H9 (cell line): Measurements from ENCODE around the gene CEP112. TPM values are rescaled to one million over a fixed set of nuclear protein-coding genes. Genes with fewer than 3 reads are reported as not detected.

Experiments used
- DNase-seq: peaks from one replicate; pipeline ENCODE4 v3.0.0-alpha.2; 2017
- H2AFZ ChIP-seq: one replicate; pipeline ENCODE4 v1.6.1; 2013; ENCODE audit warnings: mild to moderate bottlenecking, low read length, control low read depth, moderate library complexity
- H2AK5ac ChIP-seq: 2 replicates; pipeline ENCODE4 v1.6.1; 2013; ENCODE audit warnings: low read length, control low read depth, mixed read lengths; ENCODE audit not compliant: insufficient read length
- H2BK120ac ChIP-seq: one replicate; pipeline ENCODE4 v1.6.1; 2013; ENCODE audit warnings: low read depth, mild to moderate bottlenecking, low read length, control low read depth, inconsistent platforms; ENCODE audit not compliant: poor library complexity, severe bottlenecking
- H2BK12ac ChIP-seq: 2 replicates; pipeline ENCODE4 v1.6.1; 2013; ENCODE audit warnings: low read length, control low read depth, mixed read lengths, low read depth; ENCODE audit not compliant: insufficient read length
- H2BK15ac ChIP-seq: 2 replicates; pipeline ENCODE4 v1.6.1; 2013; ENCODE audit warnings: low read depth, low read length, control low read depth
- H2BK20ac ChIP-seq: one replicate; pipeline ENCODE4 v1.6.1; 2013; ENCODE audit warnings: low read depth, mild to moderate bottlenecking, low read length, control low read depth, inconsistent platforms; ENCODE audit not compliant: poor library complexity, severe bottlenecking
- H2BK5ac ChIP-seq: 2 replicates; pipeline ENCODE4 v1.6.1; 2013; ENCODE audit warnings: low read length, control low read depth, mixed read lengths; ENCODE audit not compliant: insufficient read length
- H3K14ac ChIP-seq: 2 replicates; pipeline ENCODE4 v1.6.1; 2013; ENCODE audit warnings: low read length, control low read depth; ENCODE audit not compliant: insufficient read depth
- H3K18ac ChIP-seq: 2 replicates; pipeline ENCODE4 v1.6.1; 2013; ENCODE audit warnings: low read depth, mild to moderate bottlenecking, mixed read lengths, low read length, control low read depth; ENCODE audit not compliant: insufficient read length
- H3K23ac ChIP-seq: 2 replicates; pipeline ENCODE4 v1.6.1; 2013; ENCODE audit warnings: low read length, control low read depth, mixed read lengths, low read depth; ENCODE audit not compliant: insufficient read length
- H3K23me2 ChIP-seq: 2 replicates; pipeline ENCODE4 v1.6.1; 2013; ENCODE audit warnings: low read depth, mild to moderate bottlenecking, mixed read lengths, low read length, control low read depth; ENCODE audit not compliant: insufficient read length, poor library complexity, severe bottlenecking
- H3K27ac ChIP-seq: 2 replicates; pipeline ENCODE4 v1.5.1; 2013; ENCODE audit warnings: low read length, control low read depth, mixed read lengths, low read depth; ENCODE audit not compliant: insufficient read length
- H3K27me3 ChIP-seq: 2 replicates; pipeline ENCODE4 v1.6.1; 2013; ENCODE audit warnings: low read length, control low read depth, inconsistent platforms; ENCODE audit not compliant: insufficient read depth
- H3K4ac ChIP-seq: 2 replicates; pipeline ENCODE4 v1.6.1; 2013; ENCODE audit warnings: low read depth, mild to moderate bottlenecking, control low read depth, inconsistent platforms, low read length, moderate library complexity
- H3K4me1 ChIP-seq: 2 replicates; pipeline ENCODE4 v1.6.1; 2013; ENCODE audit warnings: low read length, control low read depth, inconsistent platforms; ENCODE audit not compliant: insufficient read depth
- H3K4me2 ChIP-seq: 2 replicates; pipeline ENCODE4 v1.6.1; 2013; ENCODE audit warnings: low read length, control low read depth, mixed read lengths; ENCODE audit not compliant: insufficient read length, insufficient read depth
- H3K56ac ChIP-seq: 2 replicates; pipeline ENCODE4 v1.6.1; 2013; ENCODE audit warnings: low read depth, mild to moderate bottlenecking, mixed read lengths, low read length, control low read depth; ENCODE audit not compliant: insufficient read length
- H3K79me1 ChIP-seq: 2 replicates; pipeline ENCODE4 v1.6.1; 2013; ENCODE audit warnings: low read depth, mild to moderate bottlenecking, moderate library complexity, low read length, control low read depth, inconsistent platforms; ENCODE audit not compliant: insufficient read depth, poor library complexity, severe bottlenecking
- H3K79me2 ChIP-seq: 2 replicates; pipeline ENCODE4 v1.6.1; 2013; ENCODE audit warnings: low read length, control low read depth, inconsistent platforms; ENCODE audit not compliant: insufficient read depth
- H3K9ac ChIP-seq: 2 replicates; pipeline ENCODE4 v1.6.1; 2013; ENCODE audit warnings: low read length, control low read depth, mixed read lengths; ENCODE audit not compliant: insufficient read length; ENCODE audit errors: extremely low read depth
- H3K9me3 ChIP-seq: one replicate; pipeline ENCODE4 v1.6.1; 2013; ENCODE audit warnings: low read depth, low read length, inconsistent platforms; ENCODE audit not compliant: control insufficient read depth
- H3T11ph ChIP-seq: one replicate; pipeline ENCODE4 v1.6.1; 2013; ENCODE audit warnings: mild to moderate bottlenecking, low read length, control low read depth, inconsistent platforms
- H4K20me1 ChIP-seq: one replicate; pipeline ENCODE4 v1.6.1; 2013; ENCODE audit not compliant: control insufficient read depth, insufficient read length, insufficient read depth
- H4K5ac ChIP-seq: 2 replicates; pipeline ENCODE4 v1.6.1; 2013; ENCODE audit warnings: low read depth, mild to moderate bottlenecking, mixed read lengths, low read length, control low read depth; ENCODE audit not compliant: insufficient read length
- H4K8ac ChIP-seq: replicated peaks from 2 replicates; pipeline ENCODE4 v1.6.1; 2013; ENCODE audit warnings: low read length, control low read depth, mixed read lengths, low read depth; ENCODE audit not compliant: insufficient read length
- H4K91ac ChIP-seq: 2 replicates; pipeline ENCODE4 v1.6.1; 2013; ENCODE audit warnings: low read depth, mild to moderate bottlenecking, moderate library complexity, mixed read lengths, low read length, control low read depth; ENCODE audit not compliant: insufficient read length
- H3K27ac Mint-ChIP-seq, 3 experiments: 2 replicates in 2 of 3; 3 replicates in 1 of 3; pipeline ENCODE4 v1.8.0; 2020 to 2021; ENCODE audit warnings: mixed read lengths in 3 of 3, mild to moderate bottlenecking in 1 of 3, moderate library complexity in 1 of 3
- H3K27me3 Mint-ChIP-seq: 2 replicates; pipeline ENCODE4 v1.8.0; 2021; ENCODE audit warnings: low read depth, mild to moderate bottlenecking, moderate library complexity, mixed read lengths
- H3K36me3 Mint-ChIP-seq, 3 experiments: 2 replicates in 2 of 3; 3 replicates in 1 of 3; pipeline ENCODE4 v1.8.0; 2020 to 2021; ENCODE audit warnings: low read depth in 3 of 3, mixed read lengths in 3 of 3; ENCODE audit not compliant: insufficient read depth in 1 of 3
- H3K4me1 Mint-ChIP-seq, 2 experiments: 2 replicates each; pipeline ENCODE4 v1.8.0; 2020; ENCODE audit warnings: mixed read lengths in 2 of 2
- H3K4me3 Mint-ChIP-seq, 2 experiments: 2 replicates in 1 of 2; 3 replicates in 1 of 2; pipeline ENCODE4 v1.8.0; 2020 to 2021; ENCODE audit warnings: mild to moderate bottlenecking in 2 of 2, mixed read lengths in 2 of 2, moderate library complexity in 1 of 2
- H3K9me3 Mint-ChIP-seq, 2 experiments: 2 replicates in 1 of 2; 3 replicates in 1 of 2; pipeline ENCODE4 v1.8.0; 2020; ENCODE audit warnings: mild to moderate bottlenecking in 2 of 2, mixed read lengths in 2 of 2, moderate library complexity in 1 of 2
- CTCF ChIP-seq: fragments of 200-600 bp; sonication (generic); conservative IDR thresholded peaks from 3 replicates; pipeline ENCODE4 v1.8.0; 2021; ENCODE audit warnings: antibody characterized with exemption, mild to moderate bottlenecking
- WGBS: extraction: QIAGEN DNeasy Blood & Tissue Kit; methylation state at CpG from one replicate; pipeline ENCODE4 v1.1.7; 2013; ENCODE audit warnings: missing lambda C conversion rate, low lambda C conversion rate, mixed read lengths; ENCODE audit not compliant: insufficient read length; ENCODE audit errors: extremely low coverage; 5-methylcytosine and 5-hydroxymethylcytosine counted together
- total RNA-seq: library from RNA; stranded (reverse); gene quantifications from 2 replicates; pipeline ENCODE4 v1.2.1, GENCODE V29; 2021

Gene CEP112
- total RNA-seq, 1 experiment from 2014 or later: 5.4 TPM

- Histone ChIP-seq H2BK5ac (no peak overlapping the region), H2AFZ (no peak overlapping the region), H2BK12ac (no peak overlapping the region), H3K79me1 (no peaks in the 10 kb centered on the region), H3K14ac (no peak overlapping the region), H3K79me2 (no peaks in the 10 kb centered on the region), H4K8ac (no peak overlapping the region), H3K56ac (no peak overlapping the region), H3K4me2 (no peak overlapping the region), H3K18ac (no peak overlapping the region), H2BK15ac (no peak overlapping the region), H3K23me2 (no peaks in the 10 kb centered on the region), H4K91ac (no peak overlapping the region), H4K5ac (no peak overlapping the region), H3K4ac (no peak overlapping the region), H2BK120ac (no peak overlapping the region), H2BK20ac (no peak overlapping the region), H2AK5ac (no peak overlapping the region), H3K23ac (no peak overlapping the region), H3K4me1 (no peaks in the 10 kb centered on the region), H3T11ph (no peak overlapping the region), H4K20me1 (no peaks in the 10 kb centered on the region), H3K27ac (no peak overlapping the region), H3K27me3 (no peaks in the 10 kb centered on the region), H3K9ac (no peak overlapping the region), H3K9me3 (no peaks in the 10 kb centered on the region)
- no peak overlapping the region for H3K4me3 Mint-ChIP-seq
- H3K9me3 Mint-ChIP-seq: peaks cover 0 to 3% of the 10 kb centered on the region in 2 experiments; a peak in 1 of 5 replicates
- H3K27me3 Mint-ChIP-seq: peaks cover 2% of the 10 kb centered on the region; the same call in 1 of the 2 replicates
- DNase-seq: no peak
- TF ChIP-seq CTCF: no peak
- no peak overlapping the region for H3K27ac Mint-ChIP-seq
- WGBS: no CpG with 5 or more reads among the region's 1 CpG
- H3K4me1 Mint-ChIP-seq: peaks cover 9 to 14% of the 10 kb centered on the region in 2 experiments
- no peaks in the 10 kb centered on the region; a peak in 2 of 7 replicates for H3K36me3 Mint-ChIP-seq
These were observed 406.8 kb downstream of the CEP112 start for GRCh38 chr17:65785109-65785508.
